Activated CD8-positive, alpha-beta memory T cell treated with anti-CD3 and anti-CD28 coated beads, Interleukin-2, amount 50 U/mL, for 48 hours (primary cell): ENCODE results near the gene ETS2.
A peak's percentile ranks its signal among the peaks of the same experiment; 100 is the strongest.

ENCODE experiments used
- DNase-seq: peaks from one replicate; pipeline ENCODE4 v3.0.0-alpha.2; 2020

Gene ETS2

GRCh38 chr21:38802050-38803026, 3.4 kb upstream of the ETS2 start:
- no peak for DNase-seq

- no peak for DNase-seq
These were observed 2.6 kb upstream of the ETS2 start for GRCh38 chr21:38803075-38803660.

GRCh38 chr21:38804030-38804788, 1.5 kb upstream of the ETS2 start:
- DNase-seq = no peak

- peak; percentile 81 for DNase-seq
These were observed 871 bp upstream of the ETS2 start for GRCh38 chr21:38804789-38805327.

- DNase-seq = peak; percentile 75
These were observed 618 bp downstream of the ETS2 start for GRCh38 chr21:38806153-38806941.

- DNase-seq = no peak
These were observed 1.2 kb downstream of the ETS2 start for GRCh38 chr21:38806942-38807284.

- no peak for DNase-seq
These were observed 1.7 kb downstream of the ETS2 start for GRCh38 chr21:38807441-38807871.

- no peak for DNase-seq
These were observed 2.3 kb downstream of the ETS2 start for GRCh38 chr21:38807986-38808385.

- DNase-seq = no peak
These were observed 3.6 kb downstream of the ETS2 start for GRCh38 chr21:38809198-38809878.

GRCh38 chr21:38810034-38810825, 4.5 kb downstream of the ETS2 start:
- DNase-seq = no peak

- no peak for DNase-seq
These were observed 5.1 kb downstream of the ETS2 start for GRCh38 chr21:38810826-38811164.

GRCh38 chr21:38811257-38811656, 5.5 kb downstream of the ETS2 start:
- no peak for DNase-seq

GRCh38 chr21:38813143-38813542, 7.4 kb downstream of the ETS2 start:
- DNase-seq = no peak

GRCh38 chr21:38813547-38813946, 7.8 kb downstream of the ETS2 start:
- DNase-seq = no peak

- DNase-seq = no peak
These were observed 8.7 kb downstream of the ETS2 start for GRCh38 chr21:38814126-38815059.

GRCh38 chr21:38815060-38815405, 9.3 kb downstream of the ETS2 start:
- no peak for DNase-seq

- DNase-seq = no peak
These were observed 10.8 kb downstream of the ETS2 start for GRCh38 chr21:38816400-38816977.

GRCh38 chr21:38817371-38818324, 11.9 kb downstream of the ETS2 start:
- DNase-seq = no peak
